Sciatic nerve (tissue), 2 donors: ENCODE measurements around the gene BMP5. TPM values are rescaled to one million over a fixed set of nuclear protein-coding genes. Genes with fewer than 3 reads are reported as not detected.
A peak's percentile ranks its signal among the peaks of the same experiment; 100 is the strongest.
"Not testable (repeated sequence)": the region's sequence is repeated elsewhere in the genome, so short reads cannot be mapped to it uniquely, and the experiment has no call there.

ENCODE experiments used
- ATAC-seq: fragments of 200-7000 bp; cut with Tn5 transposase; one replicate; pipeline ENCODE4 v1.9.1; 2020; ENCODE audit warnings: mild to moderate bottlenecking, moderate library complexity
- DNase-seq: peaks from one replicate; pipeline ENCODE4 v3.0.0-alpha.2; 2020; ENCODE audit warnings: low spot score
- intact Hi-C: fragments of 100-400 bp; cut with DNase I; formaldehyde crosslinking; loops from one replicate; pipeline ENCODE4 v1.14.2; 2022
- total RNA-seq: library from RNA; stranded (reverse); fragmentation: NEBNext Ultra II Directional; extraction: Animal tissue kit (Norgen Biotek cat#: 25700); gene quantifications from one replicate; pipeline ENCODE4 v1.2.1, GENCODE V29; 2021
- donor health status: DM: no; HTN: no; CAD: no.
- donor health status: DM: no; HTN: no; CAD: no.

BMP5 gene
- total RNA-seq: 1.3 TPM

- intact Hi-C loops: no loop called here
- ATAC-seq: no peak
- DNase-seq: no peak
Measured at GRCh38 chr6:55875400-55875799, at the start of gene BMP5. Gene BMP5, minus strand, starts transcription at chr6:55875590. Its CDS starts 725 bp downstream, at chr6:55874865.

GRCh38 chr6:55922406-55922805, 47.0 kb upstream of the BMP5 start:
- intact Hi-C loops: no loop called here

GRCh38 chr6:55919716-55920308, 44.4 kb upstream of the BMP5 start:
- intact Hi-C loops: no loop called here
- ATAC-seq: peak; percentile 7

More at GRCh38 chr6:55922406-55922805, 47.0 kb upstream of the BMP5 start:
- ATAC-seq: no peak
- DNase-seq: no peak

GRCh38 chr6:55918639-55919038, 43.2 kb upstream of the BMP5 start:
- DNase-seq (no peak), ATAC-seq (peak; percentile 57)
- intact Hi-C loops: no loop called here

More at GRCh38 chr6:55919716-55920308, 44.4 kb upstream of the BMP5 start:
- DNase-seq: no peak

- intact Hi-C loops: no loop called here
- DNase-seq (no peak), ATAC-seq (peak; percentile 82)
Measured at GRCh38 chr6:55917751-55918415, 42.5 kb upstream of the BMP5 start.

- ATAC-seq (no peak), DNase-seq (no peak)
- intact Hi-C loops: no loop called here
Measured at GRCh38 chr6:55916188-55916587, 40.8 kb upstream of the BMP5 start.

- intact Hi-C loops: no loop called here
- ATAC-seq (peak; percentile 81), DNase-seq (no peak)
Measured at GRCh38 chr6:55913228-55914195, 38.1 kb upstream of the BMP5 start.

GRCh38 chr6:55910466-55910865, 35.1 kb upstream of the BMP5 start:
- intact Hi-C loops, DNase-seq, ATAC-seq: not testable (repeated sequence)

GRCh38 chr6:55909911-55910310, 34.5 kb upstream of the BMP5 start:
- ATAC-seq, intact Hi-C loops, DNase-seq: not testable (repeated sequence)

GRCh38 chr6:55902796-55903195, 27.4 kb upstream of the BMP5 start:
- intact Hi-C loops: no loop called here
- DNase-seq: no peak
- ATAC-seq: no peak

- intact Hi-C loops: no loop called here
- no peak for ATAC-seq
- DNase-seq: no peak
Measured at GRCh38 chr6:55901765-55902270, 26.4 kb upstream of the BMP5 start.

- intact Hi-C loops: no loop called here
- DNase-seq (no peak), ATAC-seq (no peak)
Measured at GRCh38 chr6:55898342-55898741, 23.0 kb upstream of the BMP5 start.

GRCh38 chr6:55897346-55897745, 22.0 kb upstream of the BMP5 start:
- intact Hi-C loops: no loop called here
- no peak for ATAC-seq
- no peak for DNase-seq

GRCh38 chr6:55895972-55896730, 20.8 kb upstream of the BMP5 start:
- no peak for ATAC-seq
- intact Hi-C loops: no loop called here

GRCh38 chr6:55892749-55893357, 17.5 kb upstream of the BMP5 start:
- no peak for DNase-seq
- ATAC-seq: no peak
- intact Hi-C loops: no loop called here

More at GRCh38 chr6:55895972-55896730, 20.8 kb upstream of the BMP5 start:
- no peak for DNase-seq

- no peak for ATAC-seq
- intact Hi-C loops: no loop called here
- DNase-seq: no peak
Measured at GRCh38 chr6:55888917-55889316, 13.5 kb upstream of the BMP5 start.

- intact Hi-C loops: no loop called here
- ATAC-seq (no peak), DNase-seq (no peak)
Measured at GRCh38 chr6:55886185-55886836, 10.9 kb upstream of the BMP5 start.
